Mucosa of descending colon (tissue), 3 donors: ENCODE measurements around the gene TTLL13. TPM values are rescaled to one million over a fixed set of nuclear protein-coding genes. Genes with fewer than 3 reads are reported as not detected.
A peak's percentile ranks its signal among the peaks of the same experiment; 100 is the strongest.

Source experiments
- ATAC-seq: fragments of 200-7000 bp; cut with Tn5 transposase; one replicate; pipeline ENCODE4 v1.9.1; 2020; ENCODE audit warnings: mild to moderate bottlenecking, moderate library complexity
- DNase-seq, 3 donors: peaks; one replicate each; pipeline ENCODE4 v3.0.0-alpha.2; 2020
- H3K36me3 ChIP-seq: fragments of 200-600 bp; one replicate; pipeline ENCODE4 v1.8.0; 2021; ENCODE audit warnings: low read depth, mild to moderate bottlenecking
- H3K4me1 ChIP-seq: fragments of 200-600 bp; one replicate; pipeline ENCODE4 v1.8.0; 2021; ENCODE audit warnings: low read depth, mild to moderate bottlenecking
- H3K4me3 ChIP-seq: fragments of 200-600 bp; one replicate; pipeline ENCODE4 v1.8.0; 2021; ENCODE audit warnings: mild to moderate bottlenecking
- H3K9me3 ChIP-seq: fragments of 200-600 bp; one replicate; pipeline ENCODE4 v1.8.0; 2021; ENCODE audit warnings: mild to moderate bottlenecking
- CTCF ChIP-seq: fragments of 200-600 bp; IDR thresholded peaks from one replicate; pipeline ENCODE4 v1.8.0; 2022; ENCODE audit warnings: antibody characterized with exemption, mild to moderate bottlenecking
- intact Hi-C, 2 donors: fragments of 100-400 bp; cut with DNase I in 1 of 2; cut with micrococcal nuclease in 1 of 2; formaldehyde crosslinking; loops; one replicate each; pipeline versions ENCODE4 v1.11.0 to v1.11.1; 2022; cut with DNase I, micrococcal nuclease
- total RNA-seq, 3 donors: library from RNA; stranded (reverse); fragmentation: NEBNext Ultra II Directional in 2 of 3; extraction: Animal tissue kit (Norgen Biotek cat#: 25700) in 2 of 3; gene quantifications; one replicate each; pipeline versions ENCODE4 v1.2.1 to v1.2.4, GENCODE V29; 2021 to 2023
- donor health status: DM: no; HTN: no; CAD: no; lungs with moderate emphysema.
- donor health status: DM: no; HTN: no; CAD: no.
- donor health status: DM: no; HTN: yes; CAD: no.

TTLL13 gene
- total RNA-seq, 3 donors from 2014 or later: 0.34 to 0.93 (median 0.63) TPM

- TF ChIP-seq CTCF: no peak
- no peaks in the 10 kb centered on the region for H3K9me3 ChIP-seq
- DNase-seq: peak in 1 of 3 donors; percentile 25
Observed at GRCh38 chr15:90261811-90262210, 12.5 kb downstream of the TTLL13 start.

GRCh38 chr15:90262426-90262825, 13.1 kb downstream of the TTLL13 start:
- ATAC-seq: no peak
- Histone ChIP-seq H3K4me3 (no peak overlapping the region), H3K4me1 (peaks cover 14% of the 10 kb centered on the region), H3K36me3 (no peaks in the 10 kb centered on the region), H3K9me3 (no peaks in the 10 kb centered on the region)
- no peak for TF ChIP-seq CTCF
- intact Hi-C loops: no loop called here
- DNase-seq: peak in 1 of 3 donors; percentile 35

More at GRCh38 chr15:90261811-90262210, 12.5 kb downstream of the TTLL13 start:
- ATAC-seq: peak; percentile 0
- no peaks in the 10 kb centered on the region for H3K36me3 ChIP-seq
- H3K4me1 ChIP-seq: peaks cover 8% of the 10 kb centered on the region
- intact Hi-C loops: no loop called here
- H3K4me3 ChIP-seq: no peak overlapping the region

DNA sequence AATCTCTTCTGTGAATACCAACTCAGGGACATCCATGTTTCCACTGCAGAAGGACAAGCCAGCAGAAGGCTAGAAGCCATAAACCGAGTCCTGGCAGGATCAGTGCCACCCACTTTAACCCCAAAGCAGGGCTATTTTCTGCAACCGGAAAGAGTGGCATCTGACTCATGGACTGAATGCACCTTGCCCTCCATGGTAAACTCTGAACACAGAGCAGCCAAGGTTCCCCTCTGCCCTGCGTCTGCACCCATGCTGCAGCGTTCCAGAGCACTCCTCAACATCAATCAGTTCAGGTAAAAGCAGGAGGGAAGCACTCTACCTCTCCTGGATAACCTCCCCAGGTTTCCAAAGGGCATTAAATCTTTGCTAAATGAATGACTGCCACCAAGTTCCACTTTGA, 15.3 kb downstream of the TTLL13 start:
- Histone ChIP-seq H3K9me3 (no peaks in the 10 kb centered on the region), H3K4me1 (peaks cover 29% of the 10 kb centered on the region), H3K36me3 (no peaks in the 10 kb centered on the region), H3K4me3 (no peak overlapping the region)
- ATAC-seq (peak; percentile 78), DNase-seq (peak in 2 of 3 donors; percentile 68 to 70)
- no peak for TF ChIP-seq CTCF
- intact Hi-C loops: no loop called here

DNA sequence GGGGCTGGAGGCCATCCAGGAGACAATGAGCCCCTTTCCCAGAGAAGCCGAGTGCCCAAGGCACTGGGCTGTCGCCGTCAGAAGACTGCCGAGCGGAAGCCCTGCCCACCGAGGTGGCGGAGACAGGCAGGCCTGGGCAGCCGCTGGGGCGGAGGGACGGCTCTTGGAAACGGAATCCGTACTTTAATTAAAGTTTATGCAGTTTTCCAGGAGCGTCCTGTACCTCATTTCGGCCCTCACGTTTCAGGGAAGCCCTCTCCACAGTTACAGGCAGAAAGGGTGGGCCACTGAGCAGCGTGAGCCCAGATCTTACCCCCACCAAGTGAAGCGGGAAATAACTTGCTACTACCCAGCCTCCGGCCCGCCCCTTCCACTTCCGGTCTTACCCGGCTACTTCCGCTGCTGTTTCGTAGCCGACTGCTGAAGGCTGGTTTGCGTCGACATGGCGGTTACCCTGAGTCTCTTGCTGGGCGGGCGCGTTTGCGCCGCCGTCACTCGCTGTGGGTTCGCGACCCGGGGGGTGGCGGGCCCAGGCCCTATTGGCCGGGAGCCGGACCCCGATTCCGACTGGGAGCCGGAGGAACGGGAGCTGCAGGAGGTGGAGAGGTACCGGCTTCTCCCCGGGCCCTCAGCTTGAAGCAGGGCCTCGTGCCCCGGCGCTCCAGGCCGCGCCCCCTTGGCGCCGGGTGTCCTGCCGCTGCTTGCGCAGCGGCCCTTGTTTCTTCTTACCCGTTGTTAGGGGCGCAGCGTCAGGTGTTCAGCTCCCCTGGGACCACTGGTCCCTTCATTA, 16.1 kb downstream of the TTLL13 start, which contains the start of gene NGRN:
NGRN (plus strand) TSS at position 402 of the 790 bp plus-strand sequence; CDS start at position 443, 41 bp downstream.
- Histone ChIP-seq H3K9me3 (no peaks in the 10 kb centered on the region), H3K4me3 (peak within 1 kb of the TSS; percentile 80), H3K4me1 (peaks cover 35% of the 10 kb centered on the region), H3K36me3 (no peaks in the 10 kb centered on the region)
- no peak for TF ChIP-seq CTCF
- peak; percentile 94 to 96 (median 96) for DNase-seq
- ATAC-seq: peak; percentile 89
- intact Hi-C loops: no loop called here

- ATAC-seq (peak; percentile 7), DNase-seq (peak in 2 of 3 donors; percentile 52 to 63)
- no peak for TF ChIP-seq CTCF
- intact Hi-C loops: no loop called here
- Histone ChIP-seq H3K36me3 (no peaks in the 10 kb centered on the region), H3K4me3 (peak overlapping the region; percentile 80), H3K9me3 (no peaks in the 10 kb centered on the region), H3K4me1 (peaks cover 35% of the 10 kb centered on the region)
Observed at GRCh38 chr15:90266061-90266431, 16.7 kb downstream of the TTLL13 start.
